HG02610 (cell line): ENCODE data around the gene NAA10.

ENCODE experiments used
- ATAC-seq: cut with Tn5 transposase; IDR thresholded peaks from one replicate; pipeline ENCODE4 v1.9.1; 2021; ENCODE audit warnings: mild to moderate bottlenecking, moderate library complexity; ENCODE audit not compliant: unreplicated experiment

The NAA10 gene

DNA sequence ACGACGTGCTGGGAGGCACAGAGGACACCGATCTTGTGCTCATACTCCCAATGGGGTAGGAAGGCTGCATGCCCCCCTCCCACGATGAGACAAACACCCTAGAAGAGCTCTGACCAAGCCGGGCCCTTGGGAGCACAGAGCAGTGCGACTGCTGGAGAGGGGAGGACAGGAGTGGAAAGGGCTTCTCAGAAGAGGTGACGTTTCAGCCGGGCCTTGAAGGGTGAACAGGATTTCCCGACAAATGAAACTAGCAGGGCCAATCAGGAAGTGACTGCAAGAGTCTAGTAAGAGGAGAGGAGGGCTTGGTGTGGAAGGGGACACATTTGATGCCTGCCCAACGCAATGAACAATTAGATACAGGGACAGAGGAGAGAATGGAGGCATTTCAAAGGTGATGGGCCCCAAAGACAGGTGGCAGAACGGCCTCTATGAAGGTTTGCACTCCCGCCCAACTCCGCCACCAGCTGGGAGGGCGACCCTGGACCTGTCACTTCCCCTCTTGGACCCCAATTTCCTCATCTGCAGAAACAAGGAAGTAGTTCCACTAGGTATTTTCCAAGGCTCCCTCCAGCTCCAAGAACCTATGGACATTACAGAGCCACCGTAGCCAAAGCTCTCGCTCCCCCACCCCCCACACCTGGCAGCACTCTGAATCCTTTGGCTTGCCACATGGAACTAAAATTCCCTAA lies 32.8 kb upstream of the NAA10 start:
- ATAC-seq, result no peak

DNA sequence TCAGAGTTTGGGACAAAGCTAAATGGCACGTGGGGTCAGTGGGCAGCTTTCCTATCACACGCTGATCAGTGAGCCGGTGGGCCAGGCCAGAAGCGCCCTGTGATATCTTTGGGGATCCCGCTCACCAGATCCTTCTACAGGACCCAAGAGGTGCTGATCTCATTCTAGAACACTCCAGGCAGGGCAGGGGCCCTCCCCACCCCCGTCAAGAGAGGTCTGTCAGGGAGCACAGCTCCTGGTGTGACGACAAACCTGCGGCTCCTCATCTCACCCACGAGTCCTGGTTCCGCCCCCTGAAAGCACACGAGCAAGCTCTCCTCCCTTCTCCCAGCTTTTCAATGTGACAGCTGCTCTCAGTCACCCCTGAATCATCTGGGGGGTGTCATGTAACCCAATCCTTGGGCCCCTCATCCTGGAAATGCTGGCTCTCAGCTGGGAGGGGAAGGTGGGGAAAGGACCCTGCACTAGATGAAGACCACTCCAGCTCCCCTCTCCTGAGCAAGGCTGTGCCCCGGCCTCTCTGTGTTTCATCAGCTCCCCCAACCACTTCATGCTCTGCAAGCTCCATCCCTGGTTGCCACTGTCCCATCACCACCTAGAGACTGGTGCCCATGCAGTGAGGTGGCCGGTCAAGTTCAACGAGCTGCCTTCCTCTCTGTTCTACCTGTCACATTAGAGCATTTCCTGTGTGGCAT lies 32.2 kb upstream of the NAA10 start:
- no peak for ATAC-seq

DNA sequence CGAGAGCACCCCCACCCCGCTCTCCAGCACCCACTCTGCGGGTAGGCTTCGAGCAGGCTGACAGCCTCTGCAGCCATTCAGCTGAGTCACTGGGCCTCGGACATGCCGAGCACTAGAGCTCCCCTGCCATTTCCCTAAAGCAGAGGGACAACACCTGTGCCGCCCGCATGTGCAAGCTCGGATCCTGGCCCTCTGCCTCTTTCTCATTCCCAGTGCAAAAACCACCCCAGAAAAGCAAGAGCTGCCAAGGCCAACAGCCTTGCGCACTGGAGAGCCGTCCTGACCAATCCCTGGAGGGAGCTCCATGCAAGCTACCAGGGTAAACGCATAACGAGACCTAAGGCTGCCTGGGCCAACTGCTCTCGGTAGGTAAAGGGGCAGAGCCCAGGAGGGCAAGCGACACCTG lies 31.4 kb upstream of the NAA10 start:
- ATAC-seq, result no peak

DNA sequence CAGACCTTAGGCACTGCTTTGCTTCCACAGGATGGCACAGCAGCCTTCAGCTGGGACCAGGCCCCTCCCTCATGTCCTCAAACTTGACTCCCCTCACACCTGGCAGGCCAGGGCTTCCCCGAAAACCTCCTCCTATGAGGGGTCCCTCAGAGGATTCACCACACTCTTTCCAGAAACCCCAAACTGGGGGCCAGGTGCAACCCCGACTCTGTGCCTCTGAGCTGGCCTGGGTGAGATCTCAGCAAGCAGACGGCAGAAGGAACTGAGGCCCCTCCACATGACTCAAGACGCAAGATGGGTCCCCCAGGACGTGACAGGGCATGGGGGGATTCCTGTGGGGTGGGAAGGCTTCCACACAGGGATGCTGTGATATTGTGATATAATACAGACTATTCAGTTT lies 30.6 kb upstream of the NAA10 start:
- no peak for ATAC-seq

DNA sequence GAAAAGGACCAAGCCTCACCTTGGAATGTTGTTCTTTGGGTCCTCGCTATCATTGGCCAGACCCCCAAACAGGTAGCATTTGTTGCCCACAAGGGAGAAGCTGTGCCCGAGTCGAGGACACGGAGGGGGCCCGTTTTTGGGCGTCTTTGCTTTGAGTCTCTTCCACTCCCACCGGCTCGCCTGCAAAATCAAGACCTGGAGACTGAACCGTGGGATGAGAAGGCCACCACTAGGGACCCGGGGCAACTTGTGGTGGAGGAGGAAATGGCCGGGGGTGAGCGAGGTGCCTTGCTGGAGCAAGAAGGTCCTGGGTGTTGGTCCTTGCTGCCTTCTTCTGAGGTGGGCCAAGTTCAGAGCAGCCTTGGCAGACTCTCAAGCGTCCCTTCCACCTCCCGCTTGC lies 29.3 kb upstream of the NAA10 start:
- no peak for ATAC-seq

DNA sequence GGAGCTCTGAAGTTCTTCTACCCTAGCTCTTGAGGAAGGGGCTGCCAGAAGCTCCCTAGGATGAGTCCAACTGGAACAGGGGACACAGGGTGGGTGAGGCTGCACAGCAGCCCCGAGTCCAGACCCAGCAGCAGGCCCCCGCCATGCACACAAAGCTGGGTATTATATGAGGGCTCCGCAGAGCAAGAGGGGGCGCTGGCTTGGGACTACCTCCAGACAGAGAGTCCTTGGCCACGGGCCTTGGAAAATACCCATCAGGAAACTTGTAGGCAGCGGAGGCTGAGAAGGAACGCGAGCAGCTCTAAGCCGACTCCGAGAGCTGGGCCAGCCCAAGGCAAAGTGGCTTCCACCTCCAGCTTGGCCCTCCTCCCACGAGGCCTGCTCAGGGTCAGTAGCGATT lies 28.7 kb upstream of the NAA10 start:
- no peak for ATAC-seq

DNA sequence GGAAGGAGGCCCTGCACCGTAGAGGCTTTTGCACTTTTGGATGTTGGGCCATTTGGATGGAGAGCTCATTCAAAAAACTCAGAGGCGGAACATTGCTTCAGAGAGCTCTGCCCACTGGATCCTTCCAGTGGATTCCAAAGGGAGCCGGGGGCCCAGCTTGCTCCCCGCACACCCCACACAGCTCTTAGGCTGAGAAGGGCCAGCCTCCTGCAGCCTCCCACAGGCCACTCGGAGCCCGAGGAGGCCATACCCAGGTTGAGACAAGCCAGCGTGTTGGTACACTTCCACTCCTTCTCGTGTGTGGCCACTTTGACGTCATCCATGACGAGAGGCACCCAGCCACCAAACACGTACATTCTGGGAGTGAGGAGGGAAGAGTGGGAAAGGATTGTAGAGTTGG lies 26.5 kb upstream of the NAA10 start:
- no peak for ATAC-seq

DNA sequence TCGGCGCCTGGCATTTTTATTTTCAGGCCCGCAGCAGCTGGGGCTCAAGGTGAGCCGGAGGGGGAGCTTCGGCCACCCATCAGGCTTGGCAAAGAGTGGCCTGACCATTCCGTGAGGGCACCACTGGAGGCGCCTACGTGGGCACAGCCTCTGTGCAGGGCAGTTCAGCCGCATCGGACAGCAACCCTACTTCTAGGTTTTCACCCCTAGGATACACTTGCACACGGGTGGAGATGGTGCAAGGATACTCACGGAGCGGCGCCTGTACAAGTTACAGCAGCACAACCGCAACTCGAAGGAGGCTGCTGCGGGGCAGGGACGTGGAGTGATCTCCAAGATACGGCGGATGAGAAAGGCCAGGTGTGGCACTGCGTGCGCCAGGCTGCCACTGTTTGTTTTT lies 25.9 kb upstream of the NAA10 start:
- no peak for ATAC-seq

DNA sequence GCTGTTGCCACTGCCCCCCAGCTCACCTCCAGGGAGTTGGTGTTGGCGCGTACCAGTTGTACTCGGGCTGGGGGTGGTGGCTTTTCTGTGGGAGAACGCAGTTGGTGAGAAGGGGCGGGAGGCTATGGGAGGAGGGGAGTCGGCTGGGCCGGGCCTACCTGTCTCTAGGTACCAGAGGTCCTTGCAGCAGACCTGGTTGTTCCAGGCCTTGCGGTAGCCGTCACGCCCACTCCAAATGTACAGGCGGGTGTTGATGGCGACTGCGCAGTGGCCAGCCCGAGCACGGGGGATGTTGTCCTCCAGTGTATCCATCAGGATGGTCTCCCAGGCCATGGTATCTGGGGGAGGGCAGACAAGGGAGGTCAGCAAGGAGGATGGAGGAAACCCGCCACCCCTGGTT lies 25.2 kb upstream of the NAA10 start:
- ATAC-seq, result no peak

DNA sequence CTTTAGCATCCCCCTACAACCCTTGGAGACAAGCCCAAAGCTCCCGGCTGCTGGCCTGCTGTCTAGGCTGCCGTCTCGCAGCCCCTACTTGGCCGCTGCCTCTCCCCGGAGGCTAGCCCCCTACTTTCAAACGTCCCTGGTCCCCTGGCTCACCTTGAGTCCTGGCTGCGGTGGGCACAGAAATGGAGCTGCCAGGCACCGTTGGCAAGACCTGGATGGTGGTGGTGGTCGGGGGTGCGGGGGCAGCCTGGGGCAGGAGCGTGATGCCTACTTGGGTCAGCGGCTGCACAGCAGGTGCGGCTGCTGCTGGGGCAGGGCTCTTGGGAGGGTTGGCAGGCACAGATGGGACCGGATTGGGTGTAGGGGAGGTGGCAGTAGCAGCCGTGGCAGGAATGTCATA lies 24.8 kb upstream of the NAA10 start:
- no peak for ATAC-seq

DNA sequence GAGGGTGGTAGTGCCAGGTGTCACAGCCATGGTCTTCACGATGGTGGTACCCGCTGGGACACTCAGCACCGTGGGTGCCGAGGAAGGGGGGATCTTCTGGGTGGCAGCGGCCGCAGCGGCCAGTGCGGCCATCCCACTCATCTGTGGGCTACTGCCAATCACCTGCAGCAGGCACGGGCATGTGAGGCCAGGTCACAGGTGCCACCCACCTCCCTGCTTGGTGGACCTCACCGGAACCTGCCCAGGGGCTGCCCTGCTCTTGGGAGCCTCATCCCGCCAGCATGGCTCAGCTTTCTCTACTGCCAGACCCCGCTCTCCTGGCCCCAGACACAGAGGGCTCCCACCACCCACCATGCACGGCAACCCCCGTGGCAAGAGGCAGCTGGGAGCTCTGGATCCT lies 23.8 kb upstream of the NAA10 start:
- ATAC-seq, result no peak

DNA sequence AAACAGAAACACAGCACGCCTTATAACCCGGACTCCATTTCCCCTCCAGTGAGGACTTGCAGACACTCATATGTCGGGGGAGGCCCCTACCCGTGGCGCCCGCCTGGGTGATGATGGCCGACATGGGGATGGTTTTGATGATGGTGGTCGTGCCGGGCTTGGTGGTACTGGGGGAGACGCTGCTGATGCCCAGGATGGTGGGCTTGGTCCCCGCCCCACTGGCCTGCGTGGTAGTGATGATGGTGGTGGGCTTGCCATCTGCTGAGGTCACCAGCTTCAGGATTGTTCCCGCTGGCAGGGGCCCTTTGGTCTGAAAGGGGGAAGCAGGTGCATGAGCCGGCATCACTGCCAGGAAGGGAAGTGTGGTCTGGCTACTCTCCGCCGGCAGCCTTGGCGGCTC lies 22.4 kb upstream of the NAA10 start:
- no peak for ATAC-seq

DNA sequence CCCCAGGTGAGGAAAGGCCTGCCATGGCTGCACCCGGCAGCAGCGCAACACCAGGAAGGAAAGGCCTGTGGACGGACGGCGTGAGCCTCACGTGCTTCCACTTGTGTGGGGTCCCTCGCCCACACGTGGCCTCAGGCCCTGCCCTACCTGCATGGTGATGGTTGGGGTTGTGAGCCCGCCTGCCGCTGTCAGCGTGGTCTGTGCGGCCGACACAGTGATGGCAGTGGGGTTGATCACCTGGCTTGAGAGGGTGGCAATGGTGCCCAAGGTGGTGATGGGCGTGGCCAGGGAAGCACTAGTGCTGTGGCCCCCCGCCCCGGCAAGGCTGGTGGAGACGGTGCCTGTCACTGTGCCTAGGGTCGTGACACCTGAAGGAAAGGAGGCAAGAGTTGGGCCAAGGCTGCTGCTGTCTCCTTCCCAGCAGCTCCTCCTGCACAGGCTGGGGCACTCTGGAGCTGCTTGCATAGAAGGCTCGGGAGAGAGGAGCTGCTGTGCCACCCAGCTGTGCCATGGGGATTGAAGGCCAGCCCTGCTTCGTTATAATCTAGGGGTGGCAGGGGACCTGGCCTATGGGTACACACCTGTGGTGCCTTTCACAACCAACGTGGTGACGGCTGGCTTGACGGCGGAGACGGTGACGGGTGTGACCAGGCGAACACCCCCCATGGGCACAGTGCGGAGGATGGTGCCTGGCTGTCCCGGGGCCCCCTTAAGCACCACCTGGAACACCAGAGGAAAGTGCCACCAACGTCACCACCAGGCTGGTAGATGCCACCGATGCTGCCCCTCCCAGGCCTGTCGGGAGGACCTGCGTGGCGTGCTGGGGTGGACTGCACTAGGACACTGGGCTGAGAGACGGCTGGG lies 21.4 kb upstream of the NAA10 start:
- no peak for ATAC-seq

DNA sequence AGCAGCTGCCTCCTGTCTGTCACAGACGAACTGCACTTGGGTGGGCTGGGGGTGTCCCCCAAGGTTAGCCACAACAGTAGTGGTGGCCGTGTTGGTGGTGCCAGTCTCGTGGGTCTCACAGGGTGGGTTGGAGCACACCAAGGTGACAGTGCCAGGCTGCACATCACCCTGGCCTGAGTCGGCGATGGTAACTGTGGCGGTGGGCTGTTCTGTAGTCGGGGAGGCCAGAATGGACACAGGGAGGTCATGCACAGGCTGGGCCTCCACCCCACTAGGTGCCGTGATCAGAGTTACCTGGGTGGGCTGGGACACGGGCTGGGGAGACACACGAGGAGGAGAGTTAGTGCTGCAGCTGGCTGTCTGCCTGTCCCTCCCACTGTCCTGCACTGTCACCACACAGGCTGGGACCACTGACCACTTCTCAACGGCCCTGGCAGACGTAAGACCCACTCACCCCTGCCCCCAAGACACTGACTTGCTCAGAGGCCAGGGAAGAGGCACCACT lies 20.4 kb upstream of the NAA10 start:
- no peak for ATAC-seq

DNA sequence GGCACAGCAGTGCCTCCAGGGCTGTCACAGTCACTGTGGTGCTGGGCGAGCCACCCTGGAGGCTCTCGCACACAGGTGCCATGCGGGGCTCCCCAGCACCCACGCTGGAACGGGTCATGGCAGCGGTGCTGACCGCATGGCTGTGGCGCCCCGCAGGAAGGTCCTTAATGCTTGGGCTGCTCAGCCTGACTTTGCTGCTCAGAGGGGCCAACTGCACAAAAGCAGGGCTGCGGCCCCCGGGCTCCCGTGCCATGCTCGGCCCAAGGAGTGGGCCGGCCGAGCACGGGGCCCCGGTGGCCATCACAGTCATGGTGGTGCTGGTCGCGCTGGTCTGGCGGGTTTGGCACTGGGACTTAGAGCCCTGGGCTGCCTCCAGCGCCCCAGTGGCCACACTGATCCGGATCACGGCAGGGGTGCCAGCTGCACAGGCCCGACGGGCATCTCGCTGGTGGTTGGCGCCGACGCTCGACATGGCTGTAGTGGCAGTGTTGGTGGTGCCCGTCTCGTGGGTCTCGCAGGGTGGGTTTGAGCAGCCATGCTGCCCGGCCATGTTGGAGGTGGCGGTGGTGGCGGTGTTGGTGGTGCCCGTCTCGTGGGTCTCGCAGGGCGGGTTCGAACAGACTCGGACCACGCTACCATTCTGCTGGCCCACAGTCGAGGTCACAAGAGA lies 19.9 kb upstream of the NAA10 start:
- no peak for ATAC-seq

DNA sequence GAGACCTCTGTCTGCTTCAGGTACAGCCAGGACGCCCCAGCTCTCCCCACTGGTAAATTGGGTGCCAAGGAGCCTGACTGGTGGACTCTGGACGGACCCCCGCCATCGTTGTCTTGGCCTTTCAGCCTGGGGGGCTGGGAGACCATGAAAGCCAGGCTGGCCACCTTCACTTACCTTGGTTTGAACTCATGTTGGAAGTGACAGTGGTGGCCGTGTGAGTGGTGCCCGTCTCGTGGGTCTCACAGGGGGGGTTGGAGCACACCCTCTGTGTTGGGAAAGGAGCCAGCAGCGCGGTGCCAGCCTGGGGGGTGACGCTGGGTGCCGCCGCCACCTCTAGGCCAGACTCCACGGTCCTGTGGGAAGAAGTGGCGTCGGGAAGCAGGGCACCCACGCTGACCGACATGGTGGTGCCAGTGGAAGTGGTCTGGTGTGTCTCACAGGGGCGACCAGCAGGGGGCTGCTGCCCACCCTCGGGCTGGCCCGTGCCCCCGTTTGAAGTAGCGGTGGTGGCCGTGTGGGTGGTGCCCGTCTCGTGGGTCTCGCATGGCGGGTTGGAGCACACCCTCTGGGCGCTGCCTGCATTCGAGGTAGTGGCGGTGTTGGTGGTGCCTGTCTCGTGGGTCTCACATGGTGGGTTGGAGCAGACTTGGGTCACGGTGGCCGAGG lies 19.2 kb upstream of the NAA10 start:
- ATAC-seq, result no peak

DNA sequence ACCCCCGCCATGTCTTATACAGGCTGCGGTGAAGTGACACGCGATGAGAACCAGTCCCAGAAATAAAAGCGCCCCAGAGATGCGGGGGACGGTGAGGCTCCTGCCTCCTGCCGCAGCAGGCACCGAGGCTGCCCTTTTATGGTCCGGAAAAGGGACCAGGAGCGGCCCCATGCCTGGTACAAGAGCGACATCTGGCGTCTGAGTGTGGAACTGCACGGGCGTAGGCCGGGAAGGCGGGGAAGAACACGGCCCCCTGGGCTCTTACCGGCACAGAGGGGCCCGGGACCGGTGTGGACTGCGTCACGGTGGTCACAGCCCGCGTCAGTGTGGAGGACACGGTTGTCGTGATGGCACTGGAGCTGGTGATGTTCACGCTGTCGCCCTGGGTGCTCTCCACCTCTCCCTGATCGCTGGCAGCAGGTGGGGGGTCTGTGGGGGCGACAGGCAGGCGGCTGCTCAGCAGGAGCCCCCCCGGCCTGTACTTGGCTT lies 18.5 kb upstream of the NAA10 start:
- no peak for ATAC-seq

DNA sequence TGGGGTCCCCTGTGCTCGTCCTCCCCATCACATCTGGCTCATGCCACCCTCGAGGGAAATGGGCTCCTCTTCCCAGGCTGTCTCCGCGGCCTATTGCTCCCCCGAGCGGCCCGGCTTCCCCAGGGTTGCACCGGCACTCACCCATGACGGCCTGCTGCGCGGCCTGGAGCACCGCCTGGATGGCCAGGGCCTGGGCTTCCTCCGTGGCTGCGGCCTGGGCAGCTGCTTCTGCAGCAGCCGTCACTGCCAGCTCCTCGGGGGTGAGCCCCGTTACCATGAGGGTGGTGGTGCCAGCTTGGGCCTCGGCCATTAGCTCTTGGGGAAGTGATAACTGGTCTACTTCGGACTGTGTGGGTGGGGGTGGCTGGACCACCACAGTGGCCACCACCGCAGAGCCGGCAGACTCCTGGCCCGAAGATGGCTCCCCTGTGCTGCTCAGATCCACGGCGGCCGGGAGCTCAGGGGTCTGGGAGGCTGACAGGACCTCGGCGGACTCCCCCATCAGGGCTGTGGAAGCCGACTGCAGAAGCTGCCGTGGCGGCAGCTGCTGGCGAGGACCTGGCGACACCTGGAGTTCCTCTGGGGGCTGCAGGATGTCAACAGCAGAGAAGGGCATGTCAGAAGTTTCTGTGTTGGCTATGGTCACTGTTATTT lies 17.7 kb upstream of the NAA10 start:
- no peak for ATAC-seq

DNA sequence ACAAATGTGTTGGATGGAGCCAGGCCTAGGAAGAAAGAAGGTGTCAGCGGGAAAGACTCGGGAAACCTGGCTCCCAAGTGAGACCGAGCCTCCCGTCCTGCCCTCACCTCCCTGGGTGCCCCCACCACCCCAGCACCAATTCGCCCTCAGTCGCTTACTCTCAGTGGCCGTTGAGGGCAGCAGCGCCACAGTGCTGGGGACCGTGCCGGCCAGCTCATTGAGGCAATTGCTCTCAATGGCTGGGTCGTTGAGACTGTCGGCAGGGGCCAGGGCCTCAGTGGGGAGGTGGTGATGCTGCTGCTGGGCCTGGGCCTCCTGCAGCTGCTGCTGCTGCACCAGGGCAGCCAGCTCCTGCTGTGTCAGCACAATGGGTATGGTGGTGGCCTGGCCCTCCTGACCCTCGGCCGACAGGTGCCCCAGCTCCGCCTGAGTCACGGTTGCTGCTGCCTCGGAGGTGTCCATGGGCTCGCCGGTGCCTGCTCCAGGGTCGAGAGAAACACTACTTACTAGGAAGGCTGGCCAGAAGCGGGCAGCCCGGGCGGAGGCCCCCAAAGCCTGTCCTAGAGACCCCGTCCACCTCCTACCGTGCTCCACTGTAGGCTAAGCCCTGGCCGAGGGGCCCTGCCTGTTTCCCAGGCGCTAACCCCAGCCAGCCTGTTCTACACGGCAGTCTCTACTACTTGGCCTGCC lies 17.0 kb upstream of the NAA10 start:
- ATAC-seq, result no peak
